Choroid plexus epithelial cell (primary cell): ENCODE measurements around the gene PLCH1.

Source experiments
- DNase-seq: peaks from one replicate; pipeline ENCODE4 v3.0.0-alpha.2; 2010; ENCODE audit warnings: low read depth
- H3K4me3 ChIP-seq: 2 replicates; pipeline ENCODE4 v1.5.1; 2011; ENCODE audit warnings: low read depth, mild to moderate bottlenecking, control low read depth, low read length, moderate library complexity
- CTCF ChIP-seq: conservative IDR thresholded peaks from 2 replicates; pipeline ENCODE4 v1.5.1; 2011; ENCODE audit warnings: low read depth, mild to moderate bottlenecking, control low read depth, inconsistent platforms, low read length, moderate library complexity

Gene PLCH1

GRCh38 chr3:155494332-155494731, 250.5 kb downstream of the PLCH1 start:
- DNase-seq, result no peak
- H3K4me3 ChIP-seq, result no peak overlapping the region
- no peak for TF ChIP-seq CTCF

- TF ChIP-seq CTCF, result no peak
- no peak overlapping the region for H3K4me3 ChIP-seq
- no peak for DNase-seq
These were observed 252.0 kb downstream of the PLCH1 start for GRCh38 chr3:155492841-155493240.

- H3K4me3 ChIP-seq, result no peak overlapping the region
- TF ChIP-seq CTCF, result no peak
- DNase-seq, result no peak
These were observed 253.2 kb downstream of the PLCH1 start for GRCh38 chr3:155491696-155492095.

- no peak for TF ChIP-seq CTCF
- H3K4me3 ChIP-seq, result no peak overlapping the region
- DNase-seq, result no peak
These were observed 256.2 kb downstream of the PLCH1 start for GRCh38 chr3:155488671-155489070.

GRCh38 chr3:155485897-155486296, 259.0 kb downstream of the PLCH1 start:
- no peak overlapping the region for H3K4me3 ChIP-seq
- no peak for TF ChIP-seq CTCF
- no peak for DNase-seq

GRCh38 chr3:155481591-155481990, 263.3 kb downstream of the PLCH1 start:
- DNase-seq, result no peak
- no peak overlapping the region for H3K4me3 ChIP-seq
- TF ChIP-seq CTCF, result no peak

GRCh38 chr3:155481089-155481488, 263.8 kb downstream of the PLCH1 start:
- DNase-seq, result no peak
- TF ChIP-seq CTCF, result no peak
- no peak overlapping the region for H3K4me3 ChIP-seq
